ENCODE measurements around the gene FUNDC2. TPM values are rescaled to one million over a fixed set of nuclear protein-coding genes. Genes with fewer than 3 reads are reported as not detected.

FUNDC2 gene
- total and polyA plus RNA-seq, 10 of the 15 experiments (the other 5 are each of a cell fraction or from before 2014, with no cell fraction given): 70.5 to 353 (median 165) TPM

DNA sequence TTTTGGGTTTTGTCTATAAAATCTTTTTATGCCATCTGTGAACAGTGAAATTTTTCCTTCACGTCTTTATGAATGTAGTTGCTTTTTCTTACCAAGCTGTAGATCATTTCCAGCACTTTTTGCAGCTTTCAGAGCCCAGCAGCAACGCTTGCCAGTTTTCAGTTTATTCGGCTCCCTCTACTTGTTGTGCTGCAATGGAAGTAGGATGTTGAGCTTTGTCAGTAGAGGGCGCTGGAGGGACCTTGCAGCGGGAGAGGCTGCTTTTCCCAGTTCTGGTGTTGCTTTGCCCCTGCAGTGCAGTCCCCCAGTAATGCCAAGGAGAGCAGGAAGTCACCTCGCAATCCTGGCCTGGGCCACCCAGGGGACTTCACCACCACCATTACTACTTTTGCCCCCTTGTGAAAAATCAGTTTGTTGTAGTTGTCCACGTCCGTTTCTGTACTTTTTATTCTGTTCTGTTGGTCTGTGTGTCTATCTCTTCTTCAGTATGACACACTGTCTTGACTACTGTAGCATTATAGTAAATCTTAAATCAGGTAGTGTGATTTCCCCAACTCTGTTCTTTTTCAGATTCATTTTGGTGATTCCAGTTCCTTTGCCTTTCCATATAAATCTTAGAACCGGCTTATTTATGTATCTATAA is 22.5 kb downstream of the FUNDC2 start:
- H3K4me1 ChIP-seq (ENCODE audit: control insufficient read depth, insufficient read depth, low read length): no peaks in the 10 kb centered on the region
- no peak overlapping the region for H2AFZ ChIP-seq (ENCODE audit: control insufficient read depth, low read depth, low read length)
- no peak overlapping the region for H3K27ac ChIP-seq (ENCODE audit: control insufficient read depth, insufficient read depth)
- H3K9ac ChIP-seq (ENCODE audit: control insufficient read depth, insufficient read depth, low read length): no peak overlapping the region
- H3K79me2 ChIP-seq (ENCODE audit: control insufficient read depth, insufficient read depth, low read length): no peaks in the 10 kb centered on the region
- no peak for DNase-seq (ENCODE audit: low read depth, low spot score)
- ChIA-PET POLR2A (no interaction called here), CTCF (interaction anchor here (0.9 to 1.7 kb wide), 15 partner anchors 8 to 131 kb away, joined by 3 to 10 read pairs (median 4); no protein-coding TSS in a partner anchor), RAD21 (ENCODE audit: unreplicated experiment) (interaction anchor here (1.2 kb wide), 1 partner anchor 69 kb away, joined by 4 read pairs; no protein-coding TSS in a partner anchor), SMC1A (ENCODE audit: uncharacterized antibody, unreplicated experiment) (interaction anchor here (0.7 to 1.0 kb wide), 4 partner anchors 15 to 65 kb away, joined by 3 read pairs; no protein-coding TSS in a partner anchor)
- 37% methylated on average over 9 of the region's 9 CpGs for WGBS (ENCODE audit: insufficient coverage, insufficient replicate concordance, low lambda C conversion rate, missing lambda C conversion rate)
- H3K4me2 ChIP-seq (ENCODE audit: control insufficient read depth, insufficient read depth): no peak overlapping the region
- H3K36me3 ChIP-seq (ENCODE audit: control insufficient read depth in 2 of 2, insufficient read depth in 2 of 2, low read length in 1 of 2): no peaks in the 10 kb centered on the region
- H3K27me3 ChIP-seq (replicated peaks in 1 of 2; ENCODE audit: control insufficient read depth in 2 of 2, insufficient read depth in 2 of 2, low read length in 1 of 2): no peaks in the 10 kb centered on the region
- no peaks in the 10 kb centered on the region for H3K9me3 ChIP-seq (replicated peaks; ENCODE audit: control insufficient read depth, insufficient read depth, low read length)
- no peak overlapping the region for H3K4me3 ChIP-seq
- no peak for FAIRE-seq
- peak; percentile 79 for ATAC-seq
- no TSS peak for BruUV-seq (replicated peaks)
- 0 out of 2 replicates have a peak, but pooled peaks have one; percentile 18 for TF ChIP-seq RAD21 (IDR thresholded peaks at IDR 0.05; ENCODE audit: insufficient read depth, low read depth, low read length)
- TF ChIP-seq TBL1XR1 (IDR thresholded peaks at IDR 0.05; ENCODE audit: low read depth, low read length): no peak
- TF ChIP-seq, protein P1, sequence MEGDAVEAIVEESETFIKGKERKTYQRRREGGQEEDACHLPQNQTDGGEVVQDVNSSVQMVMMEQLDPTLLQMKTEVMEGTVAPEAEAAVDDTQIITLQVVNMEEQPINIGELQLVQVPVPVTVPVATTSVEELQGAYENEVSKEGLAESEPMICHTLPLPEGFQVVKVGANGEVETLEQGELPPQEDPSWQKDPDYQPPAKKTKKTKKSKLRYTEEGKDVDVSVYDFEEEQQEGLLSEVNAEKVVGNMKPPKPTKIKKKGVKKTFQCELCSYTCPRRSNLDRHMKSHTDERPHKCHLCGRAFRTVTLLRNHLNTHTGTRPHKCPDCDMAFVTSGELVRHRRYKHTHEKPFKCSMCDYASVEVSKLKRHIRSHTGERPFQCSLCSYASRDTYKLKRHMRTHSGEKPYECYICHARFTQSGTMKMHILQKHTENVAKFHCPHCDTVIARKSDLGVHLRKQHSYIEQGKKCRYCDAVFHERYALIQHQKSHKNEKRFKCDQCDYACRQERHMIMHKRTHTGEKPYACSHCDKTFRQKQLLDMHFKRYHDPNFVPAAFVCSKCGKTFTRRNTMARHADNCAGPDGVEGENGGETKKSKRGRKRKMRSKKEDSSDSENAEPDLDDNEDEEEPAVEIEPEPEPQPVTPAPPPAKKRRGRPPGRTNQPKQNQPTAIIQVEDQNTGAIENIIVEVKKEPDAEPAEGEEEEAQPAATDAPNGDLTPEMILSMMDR (IDR thresholded peaks at IDR 0.05 in 2 of 3, conservative IDR thresholded peaks at IDR 0.05 in 1 of 3; ENCODE audit: control insufficient read depth in 2 of 3, extremely low read depth in 1 of 3, insufficient read depth in 1 of 3, low read depth in 3 of 3, low read length in 3 of 3): peak; percentile 51 to 67 (median 63)
- TF ChIP-seq YY1 (IDR thresholded peaks at IDR 0.05; ENCODE audit: low read depth, low read length): peak; percentile 48; the same call in 1 of the 2 replicates
- TF ChIP-seq ESRRA (IDR thresholded peaks at IDR 0.05; ENCODE audit: low read length): no peak
- no peaks in the 10 kb centered on the region for H4K20me1 ChIP-seq (ENCODE audit: control insufficient read depth, insufficient read depth)
- in situ Hi-C loops (cut with MboI): no loop called here
- intact Hi-C loops (cut with micrococcal nuclease; ENCODE audit: unreplicated experiment): no loop called here
